ENCODE results near the gene MAST2. TPM values are rescaled to one million over a fixed set of nuclear protein-coding genes. Genes with fewer than 3 reads are reported as not detected.
A peak's percentile ranks its signal among the peaks of the same experiment; 100 is the strongest.

MAST2 gene
- total RNA-seq, 4 donors from 2014 or later, result 6.6 to 22.6 (median 13.9) TPM

GRCh38 chr1:46030074-46030870, 226.9 kb downstream of the MAST2 start:
- intact Hi-C loops (cut with DNase I; ENCODE audit: low total_unique reads), result no loop called here

GRCh38 chr1:46030876-46031660, 227.7 kb downstream of the MAST2 start:
- 93 to 94% methylated on average over 21 to 26 of the region's 26 CpGs for WGBS, 2 donors
- H3K4me3 ChIP-seq (ENCODE audit: low read depth, poor library complexity, severe bottlenecking), result no peak overlapping the region
- intact Hi-C loops (cut with DNase I; ENCODE audit: low total_unique reads), result no loop called here
- TF ChIP-seq, protein P1, sequence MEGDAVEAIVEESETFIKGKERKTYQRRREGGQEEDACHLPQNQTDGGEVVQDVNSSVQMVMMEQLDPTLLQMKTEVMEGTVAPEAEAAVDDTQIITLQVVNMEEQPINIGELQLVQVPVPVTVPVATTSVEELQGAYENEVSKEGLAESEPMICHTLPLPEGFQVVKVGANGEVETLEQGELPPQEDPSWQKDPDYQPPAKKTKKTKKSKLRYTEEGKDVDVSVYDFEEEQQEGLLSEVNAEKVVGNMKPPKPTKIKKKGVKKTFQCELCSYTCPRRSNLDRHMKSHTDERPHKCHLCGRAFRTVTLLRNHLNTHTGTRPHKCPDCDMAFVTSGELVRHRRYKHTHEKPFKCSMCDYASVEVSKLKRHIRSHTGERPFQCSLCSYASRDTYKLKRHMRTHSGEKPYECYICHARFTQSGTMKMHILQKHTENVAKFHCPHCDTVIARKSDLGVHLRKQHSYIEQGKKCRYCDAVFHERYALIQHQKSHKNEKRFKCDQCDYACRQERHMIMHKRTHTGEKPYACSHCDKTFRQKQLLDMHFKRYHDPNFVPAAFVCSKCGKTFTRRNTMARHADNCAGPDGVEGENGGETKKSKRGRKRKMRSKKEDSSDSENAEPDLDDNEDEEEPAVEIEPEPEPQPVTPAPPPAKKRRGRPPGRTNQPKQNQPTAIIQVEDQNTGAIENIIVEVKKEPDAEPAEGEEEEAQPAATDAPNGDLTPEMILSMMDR (IDR thresholded peaks at IDR 0.05), result no peak
- no peak for TF ChIP-seq POLR2A (IDR thresholded peaks at IDR 0.05)
- no peak for DNase-seq (ENCODE audit: low spot score in 2 of 2)

More at GRCh38 chr1:46030074-46030870, 226.9 kb downstream of the MAST2 start:
- 97 to 99% methylated on average over 18 of the region's 18 CpGs for WGBS, 2 donors
- TF ChIP-seq POLR2A (IDR thresholded peaks at IDR 0.05), result no peak
- TF ChIP-seq, protein P1 (IDR thresholded peaks at IDR 0.05), result no peak
- DNase-seq (ENCODE audit: low spot score in 2 of 2), result no peak
- no peak overlapping the region for H3K4me3 ChIP-seq (ENCODE audit: low read depth, poor library complexity, severe bottlenecking)

DNA sequence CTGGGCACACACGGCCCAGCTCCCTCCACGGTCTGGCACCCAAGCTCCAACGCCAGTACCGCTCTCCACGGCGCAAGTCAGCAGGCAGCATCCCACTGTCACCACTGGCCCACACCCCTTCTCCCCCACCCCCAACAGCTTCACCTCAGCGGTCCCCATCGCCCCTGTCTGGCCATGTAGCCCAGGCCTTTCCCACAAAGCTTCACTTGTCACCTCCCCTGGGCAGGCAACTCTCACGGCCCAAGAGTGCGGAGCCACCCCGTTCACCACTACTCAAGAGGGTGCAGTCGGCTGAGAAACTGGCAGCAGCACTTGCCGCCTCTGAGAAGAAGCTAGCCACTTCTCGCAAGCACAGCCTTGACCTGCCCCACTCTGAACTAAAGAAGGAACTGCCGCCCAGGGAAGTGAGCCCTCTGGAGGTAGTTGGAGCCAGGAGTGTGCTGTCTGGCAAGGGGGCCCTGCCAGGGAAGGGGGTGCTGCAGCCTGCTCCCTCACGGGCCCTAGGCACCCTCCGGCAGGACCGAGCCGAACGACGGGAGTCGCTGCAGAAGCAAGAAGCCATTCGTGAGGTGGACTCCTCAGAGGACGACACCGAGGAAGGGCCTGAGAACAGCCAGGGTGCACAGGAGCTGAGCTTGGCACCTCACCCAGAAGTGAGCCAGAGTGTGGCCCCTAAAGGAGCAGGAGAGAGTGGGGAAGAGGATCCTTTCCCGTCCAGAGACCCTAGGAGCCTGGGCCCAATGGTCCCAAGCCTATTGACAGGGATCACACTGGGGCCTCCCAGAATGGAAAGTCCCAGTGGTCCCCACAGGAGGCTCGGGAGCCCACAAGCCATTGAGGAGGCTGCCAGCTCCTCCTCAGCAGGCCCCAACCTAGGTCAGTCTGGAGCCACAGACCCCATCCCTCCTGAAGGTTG, 231.4 kb downstream of the MAST2 start:
- intact Hi-C loops (cut with DNase I; ENCODE audit: low total_unique reads), result loop anchor here (5.0 kb wide), 2 partner anchors 147 to 187 kb away; no protein-coding TSS in a partner anchor
- 86 to 90% methylated on average over 27 of the region's 27 CpGs for WGBS, 2 donors
- no peak overlapping the region for H3K4me3 ChIP-seq (ENCODE audit: low read depth, poor library complexity, severe bottlenecking)
- DNase-seq (ENCODE audit: low spot score in 2 of 2), result no peak
- no peak for TF ChIP-seq POLR2A (IDR thresholded peaks at IDR 0.05)
- TF ChIP-seq, protein P1 (IDR thresholded peaks at IDR 0.05), result no peak

DNA sequence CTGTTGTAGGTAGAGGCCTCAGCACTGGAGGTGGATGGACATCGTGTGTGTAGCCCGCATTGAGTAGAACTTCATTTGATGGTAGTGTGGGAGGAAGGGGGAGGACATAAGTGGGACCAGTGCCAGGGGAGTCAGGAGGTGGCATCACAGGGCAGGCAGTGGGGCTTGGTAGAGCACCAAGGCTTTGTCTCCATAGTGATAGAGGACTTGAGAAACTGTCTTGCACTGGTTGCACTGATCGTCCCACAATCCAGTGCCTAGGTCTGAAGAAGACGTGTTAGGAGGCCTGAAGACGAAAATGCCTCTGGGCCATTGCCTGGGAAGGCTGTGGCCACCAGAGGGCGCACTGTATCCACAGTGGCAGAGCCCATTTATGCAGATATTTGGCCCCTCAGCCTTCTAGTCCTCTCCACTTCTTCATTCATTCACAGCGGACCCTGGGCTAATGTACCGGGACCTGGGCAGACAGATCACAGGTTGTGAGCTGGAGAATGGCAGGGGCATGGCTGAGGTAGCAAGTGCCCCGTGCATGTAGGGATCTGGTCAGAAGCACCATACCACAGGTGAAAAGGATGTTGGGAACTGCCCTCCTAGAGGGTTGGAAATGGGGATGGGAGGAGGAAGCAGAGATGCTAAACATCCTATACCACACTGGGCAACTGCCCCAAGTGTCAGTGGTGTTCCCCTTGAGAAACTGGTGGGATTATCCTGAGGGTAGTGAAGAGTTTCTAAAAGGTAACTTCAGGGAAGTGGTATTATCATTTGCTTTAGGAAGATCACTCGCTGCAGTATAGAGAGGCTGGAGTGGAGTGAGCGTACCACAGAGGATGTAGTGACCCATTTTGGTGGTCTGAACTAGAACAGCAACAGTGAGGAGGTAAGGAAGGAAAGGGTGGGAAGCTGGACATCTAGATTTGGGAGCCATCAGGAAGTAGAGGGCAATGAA, 233.8 kb downstream of the MAST2 start:
- intact Hi-C loops (cut with DNase I; ENCODE audit: low total_unique reads), result loop anchor here (5.0 kb wide), 2 partner anchors 145 to 185 kb away; no protein-coding TSS in a partner anchor
- WGBS, 2 donors, result 25 to 27% methylated on average over 11 of the region's 11 CpGs

More for the DNA sequence above, 233.8 kb downstream of the MAST2 start:
- H3K4me3 ChIP-seq (ENCODE audit: low read depth, poor library complexity, severe bottlenecking), result no peak overlapping the region
- DNase-seq (ENCODE audit: low spot score in 2 of 2), result peak; percentile 85 to 97
- TF ChIP-seq, protein P1 (IDR thresholded peaks at IDR 0.05), result peak in 1 of 3 donors; percentile 86
- no peak for TF ChIP-seq POLR2A (IDR thresholded peaks at IDR 0.05)

Measured in lower leg skin (tissue), 4 donors.